Suppressor macrophage treated with lipopolysaccharide for 1 hour (primary cell): ENCODE data around the gene YPEL2.
"Not testable (repeated sequence)": the region's sequence is repeated elsewhere in the genome, so short reads cannot be mapped to it uniquely, and the experiment has no call there.

Experiments
- DNase-seq, 3 donors: peaks; one replicate each; pipeline ENCODE4 v3.0.0-alpha.2; 2020 to 2022

YPEL2 gene

DNA sequence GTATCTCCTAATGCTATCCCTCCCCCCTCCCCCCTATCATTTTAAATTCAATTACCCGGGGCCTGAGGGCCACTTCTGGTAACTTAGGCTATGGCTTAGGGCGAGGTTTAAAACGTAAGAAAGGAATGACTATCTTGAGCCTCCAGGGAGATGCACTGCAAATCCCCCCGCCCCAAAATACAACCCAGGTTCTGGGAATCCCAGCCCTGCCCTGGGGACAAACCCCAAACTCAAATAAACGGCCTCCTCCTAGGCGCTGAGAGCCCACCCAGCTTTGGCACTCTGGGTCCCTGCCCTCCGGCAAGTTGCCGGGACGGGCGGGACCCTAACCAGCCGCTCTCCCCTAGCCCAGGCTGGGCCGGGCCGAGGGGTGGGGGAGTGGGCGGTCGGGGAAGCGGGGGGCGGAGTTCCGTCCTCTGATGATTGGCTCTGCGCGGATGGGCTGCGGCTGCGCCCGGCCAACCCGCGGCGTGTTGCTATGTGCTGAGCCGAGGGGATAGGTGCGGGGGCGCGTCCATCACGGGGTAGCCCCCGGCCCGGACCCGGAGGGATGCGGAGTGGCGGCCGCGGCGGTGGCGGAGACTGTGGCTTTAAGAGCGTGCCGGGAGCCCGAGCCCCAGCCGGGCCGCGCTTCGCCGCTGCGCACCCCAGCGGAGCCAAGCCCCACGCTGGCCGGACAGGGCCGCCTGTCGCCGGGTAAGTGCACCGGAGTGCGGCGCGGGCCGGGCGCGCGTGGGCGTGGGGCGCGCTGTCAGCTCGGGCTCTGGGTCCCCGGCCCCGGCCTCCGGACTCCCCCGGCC, at the start of gene YPEL2:
TSS of gene YPEL2 (plus strand) at position 527 of the 800 bp plus-strand sequence. CDS start 21,755 bp downstream, outside the sequence.
- peak; percentile 92 to 96 (median 93) for DNase-seq

DNA sequence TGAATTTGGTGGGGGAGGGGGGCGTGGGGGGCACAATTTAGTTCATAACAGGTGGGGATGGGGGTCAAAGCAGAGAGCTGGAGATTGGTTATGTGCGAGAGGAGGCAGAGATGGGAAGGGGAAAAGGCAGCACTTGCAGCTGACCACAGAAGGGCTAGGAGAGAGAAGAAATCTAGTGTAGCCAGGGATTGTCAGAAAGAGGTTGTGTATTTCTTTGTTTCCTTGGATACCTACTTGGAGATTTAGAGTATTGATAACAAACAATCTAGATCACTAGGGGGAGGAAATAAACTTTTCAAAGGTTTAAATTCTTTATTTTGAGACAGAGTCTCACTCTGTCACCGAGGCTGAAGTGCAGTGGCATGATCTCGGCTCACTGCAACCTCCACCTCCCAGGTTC, 47.1 kb upstream of the YPEL2 start:
- no peak for DNase-seq

DNA sequence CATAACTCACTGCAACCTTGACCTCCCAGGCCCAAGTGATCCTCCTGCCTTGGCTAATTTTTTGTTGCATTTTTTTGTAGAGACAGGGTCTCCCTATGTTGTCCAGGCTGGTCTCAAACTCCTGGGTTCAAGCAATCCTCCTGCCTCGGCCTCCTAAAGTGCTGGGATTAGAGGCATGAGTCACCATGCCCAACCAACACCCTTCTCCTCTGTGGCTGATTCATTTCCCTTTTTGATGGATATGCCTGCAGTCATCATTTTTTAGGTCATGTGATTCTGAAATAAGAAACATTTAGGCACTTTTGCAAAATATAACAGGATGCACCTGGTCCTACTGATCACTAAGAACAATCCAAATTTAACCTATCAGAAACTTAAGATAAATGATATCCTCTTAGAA, 44.0 kb upstream of the YPEL2 start:
- peak in 2 of 3 donors; percentile 56 to 77 for DNase-seq

DNA sequence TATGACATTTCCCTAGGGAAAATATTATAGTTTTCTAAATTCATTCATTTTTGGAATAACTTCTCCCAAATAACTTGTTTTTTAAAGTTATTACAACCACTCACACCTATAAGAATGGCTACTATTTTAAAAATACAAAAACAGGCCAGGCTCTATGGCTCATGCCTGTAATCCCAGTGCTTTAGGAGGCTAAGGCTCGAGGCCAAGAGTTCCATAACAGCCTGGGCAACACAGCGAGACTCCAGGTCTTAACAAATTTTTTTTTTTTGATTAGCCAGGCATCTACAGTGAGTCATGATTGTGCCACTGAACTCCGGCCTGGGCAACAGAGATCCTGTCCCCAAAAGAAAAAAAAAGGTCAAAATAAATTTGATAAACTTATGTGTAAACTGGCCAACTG, 43.6 kb upstream of the YPEL2 start:
- DNase-seq, result peak in 2 of 3 donors; percentile 19 to 47

DNA sequence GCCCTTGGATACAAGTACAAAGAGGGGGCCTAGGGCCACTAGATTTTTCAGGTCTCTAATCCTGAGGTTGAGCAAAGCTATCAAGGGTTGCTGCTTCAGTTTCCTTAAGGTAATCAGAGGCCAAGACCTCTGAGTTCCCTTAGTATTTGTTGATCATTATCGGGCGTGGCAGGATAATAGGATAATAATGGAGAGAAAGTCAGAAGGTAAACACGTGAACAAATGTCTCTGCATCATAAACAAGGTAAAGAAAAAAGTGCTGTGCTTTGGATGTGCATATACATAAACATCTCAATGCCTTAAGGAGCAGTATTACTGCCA, 41.5 kb upstream of the YPEL2 start:
- DNase-seq, result no peak

DNA sequence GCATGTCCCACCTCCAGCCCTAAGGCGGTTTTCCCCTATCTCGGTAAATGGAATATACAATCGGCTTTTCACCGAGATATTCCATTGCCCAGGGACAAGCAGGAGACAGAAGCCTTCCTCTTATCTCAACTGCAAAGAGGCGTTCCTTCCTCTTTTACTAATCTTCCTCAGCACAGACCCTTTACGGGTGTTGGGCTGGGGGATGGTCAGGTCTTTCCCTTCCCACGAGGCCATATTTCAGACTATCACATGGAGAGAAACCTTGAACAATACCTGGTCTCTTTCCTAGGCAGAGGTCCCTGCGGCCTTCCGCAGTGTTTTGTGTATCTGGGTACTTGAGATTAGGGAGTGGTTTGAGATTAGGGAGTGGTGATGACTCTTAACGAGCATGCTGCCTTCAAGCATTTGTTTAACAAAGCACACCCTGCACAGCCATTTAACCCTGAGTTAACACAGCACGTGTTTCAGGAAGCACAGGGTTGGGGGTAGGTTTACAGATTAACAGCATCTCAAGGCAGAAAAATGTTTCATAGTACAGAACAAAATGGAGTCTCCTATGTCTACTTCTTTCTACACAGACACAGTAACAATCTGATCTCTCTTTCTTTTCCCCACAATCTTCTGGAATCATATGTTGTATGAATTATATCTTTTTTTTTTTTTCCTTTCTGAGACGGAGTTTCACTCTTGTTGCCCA, 41.0 kb upstream of the YPEL2 start:
- not testable (repeated sequence) for DNase-seq

GRCh38 chr17:59292174-59292523, 39.3 kb upstream of the YPEL2 start:
- no peak for DNase-seq

DNA sequence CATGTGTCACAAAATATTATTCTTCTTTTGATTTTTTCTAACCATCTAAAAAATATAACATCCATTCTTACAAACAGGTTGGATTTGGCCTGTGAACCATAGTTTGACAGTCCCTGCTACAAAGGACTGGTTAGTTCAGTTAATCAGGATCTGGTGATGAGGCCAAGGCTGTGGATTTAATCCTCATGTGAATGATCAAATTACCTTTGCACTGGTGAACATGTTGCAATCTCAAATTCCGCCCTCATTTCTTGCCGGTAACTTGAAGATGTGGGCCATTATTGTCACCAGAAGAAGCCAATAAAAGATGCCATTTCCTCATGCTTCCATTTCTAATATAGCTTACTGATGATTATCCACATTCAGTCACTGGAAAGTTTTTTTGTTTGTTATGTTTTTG, 35.3 kb upstream of the YPEL2 start:
- no peak for DNase-seq

GRCh38 chr17:59298521-59298920, 32.9 kb upstream of the YPEL2 start:
- no peak for DNase-seq

GRCh38 chr17:59299400-59300092, 31.9 kb upstream of the YPEL2 start:
- no peak for DNase-seq

- peak; percentile 28 to 55 (median 54) for DNase-seq
These were observed 30.5 kb upstream of the YPEL2 start for GRCh38 chr17:59300941-59301340.

GRCh38 chr17:59304811-59305210, 26.6 kb upstream of the YPEL2 start:
- no peak for DNase-seq

DNA sequence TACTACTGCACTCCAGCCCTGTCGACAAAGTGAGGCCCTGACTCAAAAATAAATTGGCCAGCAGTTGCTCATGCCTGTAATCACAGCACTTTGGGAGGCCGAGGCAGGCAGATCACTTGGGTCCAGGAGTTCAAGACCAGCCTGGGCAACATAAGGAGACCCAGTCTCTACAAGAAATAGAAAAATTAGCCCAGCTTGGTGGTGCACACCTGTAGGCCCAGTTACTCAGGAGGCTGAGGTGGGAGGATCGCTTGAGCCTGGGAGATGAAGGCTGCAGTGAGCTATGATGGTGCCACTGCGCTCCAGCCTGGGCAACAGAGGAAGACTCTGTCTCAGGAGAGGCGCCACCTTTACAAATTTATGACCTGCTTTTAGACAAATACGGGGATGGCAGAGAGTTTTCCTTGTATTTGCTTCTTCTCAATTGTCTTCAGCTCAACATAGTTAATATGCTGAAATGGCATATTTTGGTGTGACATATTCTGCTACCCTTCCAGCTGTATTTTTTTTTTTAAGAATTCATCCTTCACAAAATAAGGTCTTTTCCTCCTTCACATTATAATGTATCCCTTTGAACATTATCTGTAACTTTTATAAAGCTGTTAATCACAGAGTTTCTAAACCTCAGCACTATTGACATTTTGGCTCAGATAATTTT, 21.1 kb upstream of the YPEL2 start:
- no peak for DNase-seq

- peak; percentile 76 to 86 (median 83) for DNase-seq
These were observed 20.4 kb upstream of the YPEL2 start for GRCh38 chr17:59311051-59311468.

GRCh38 chr17:59311521-59311920, 19.9 kb upstream of the YPEL2 start:
- DNase-seq, result not testable (repeated sequence)

DNA sequence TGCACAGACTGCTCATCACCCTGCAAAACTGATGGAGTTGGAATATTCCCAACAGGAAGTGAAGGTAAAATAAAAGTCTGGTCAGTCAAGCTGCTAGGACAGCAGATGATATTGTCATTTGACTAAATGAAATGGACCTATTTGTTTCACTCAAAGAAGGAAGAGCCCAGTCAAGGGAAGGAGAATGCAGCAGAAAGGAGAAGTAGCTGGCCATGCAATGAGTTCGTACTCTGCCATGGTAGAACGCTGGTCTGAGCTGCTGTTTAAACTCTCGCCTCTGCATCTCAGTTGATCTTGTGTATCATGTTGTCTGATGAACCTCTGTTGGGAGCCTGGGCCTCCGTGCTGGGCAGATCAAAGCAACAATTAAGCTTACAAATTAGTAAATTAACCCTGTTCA, 15.6 kb upstream of the YPEL2 start:
- peak in 2 of 3 donors; percentile 37 to 40 for DNase-seq

- DNase-seq, result peak in 1 of 3 donors; percentile 33
These were observed 4.1 kb upstream of the YPEL2 start for GRCh38 chr17:59327121-59327980.

DNA sequence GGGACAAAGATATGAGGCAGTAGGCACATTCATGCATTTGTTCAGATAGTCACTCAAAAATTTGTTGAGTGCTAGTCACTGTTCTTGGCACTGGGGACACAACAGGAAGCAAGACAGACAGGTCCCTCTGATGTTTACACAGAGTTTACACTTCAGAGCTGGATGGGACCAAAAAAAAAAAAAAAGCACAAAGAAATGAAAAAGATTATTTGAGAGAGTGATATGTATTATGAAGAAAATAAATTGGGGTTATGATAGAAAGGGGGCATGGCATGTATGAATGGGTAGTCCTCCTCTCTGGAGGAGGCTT, 3.5 kb upstream of the YPEL2 start:
- no peak for DNase-seq

DNA sequence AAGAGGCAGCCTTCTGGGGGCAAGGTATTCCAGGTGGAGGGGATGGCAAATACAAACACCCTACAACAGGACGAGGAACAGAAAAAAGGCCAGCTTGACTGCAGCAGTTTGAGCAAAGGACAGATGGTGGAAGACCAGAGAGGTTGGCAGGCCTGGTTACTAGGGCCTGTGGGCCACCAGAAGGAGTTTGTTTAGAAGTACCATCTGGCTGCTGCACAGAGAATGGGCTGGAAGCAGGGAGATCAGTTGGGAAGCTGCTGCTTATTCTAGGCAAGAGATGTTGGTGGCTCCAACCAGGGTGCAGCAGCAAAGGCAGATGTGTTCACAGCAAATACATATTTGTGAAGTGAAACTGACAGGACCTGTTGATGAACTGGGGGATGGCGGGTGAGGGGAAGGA, 2.9 kb upstream of the YPEL2 start:
- no peak for DNase-seq

DNA sequence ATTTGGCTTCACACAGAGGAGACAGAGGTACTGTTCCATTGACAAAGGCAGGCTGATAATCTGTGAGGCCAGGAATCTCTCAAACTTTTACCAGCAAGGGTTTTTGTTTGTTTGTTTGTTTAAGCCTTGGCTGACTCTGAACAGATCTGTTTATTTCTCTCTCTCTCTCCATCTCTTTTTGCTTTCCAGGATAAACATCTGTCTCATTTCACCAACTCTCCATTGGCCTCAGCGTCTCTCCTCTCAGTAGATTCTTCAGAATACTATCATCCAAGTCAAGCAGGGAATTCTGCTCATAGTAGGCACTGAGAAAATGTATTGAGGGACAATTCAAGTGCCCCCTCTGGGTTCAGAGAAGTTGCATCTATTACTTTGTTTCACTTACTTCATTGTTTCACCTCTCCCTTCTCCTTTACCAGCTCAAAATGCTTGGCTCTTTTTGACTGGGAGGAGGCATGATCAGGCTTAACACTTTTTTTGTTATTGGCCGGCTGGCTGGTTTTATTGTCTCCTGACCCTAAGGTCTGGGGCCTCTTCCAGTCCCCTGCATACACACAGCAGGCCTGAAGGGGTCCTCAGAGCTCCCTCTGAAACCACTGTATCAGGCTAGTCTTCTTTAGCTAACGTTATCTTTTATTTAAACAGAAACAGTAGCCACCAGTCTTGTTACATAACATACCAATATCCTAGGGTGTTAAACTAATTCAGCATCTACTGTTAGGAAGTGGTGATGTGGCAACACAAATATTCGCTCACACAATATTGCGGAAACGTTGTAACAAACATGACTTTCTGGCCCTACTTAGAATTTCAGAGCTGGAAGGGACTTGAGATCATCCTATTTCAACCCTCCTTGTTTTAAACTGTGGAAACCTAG, 2.0 kb upstream of the YPEL2 start:
- peak; percentile 75 to 82 (median 75) for DNase-seq
